Amygdala (tissue), 56 donors: Measurements from ENCODE around the gene NR1D1.

Experiments used
- DNase-seq, 56 donors: peaks; one replicate each; lab custom pipeline; 2025; lab: John Stamatoyannopoulos, UW

NR1D1 gene

GRCh38 chr17:40098846-40099618 lies 1.4 kb downstream of the NR1D1 start:
- peak; percentile 60 to 99 (median 94) for DNase-seq

- peak in 3 of 56 donors; percentile 23 to 44 (median 41) for DNase-seq
Observed at GRCh38 chr17:40097931-40098845, 2.2 kb downstream of the NR1D1 start.

GRCh38 chr17:40097087-40097486 lies 3.3 kb downstream of the NR1D1 start:
- no peak for DNase-seq

GRCh38 chr17:40095944-40096791 lies 4.2 kb downstream of the NR1D1 start:
- peak in 7 of 56 donors; percentile 20 to 64 (median 37) for DNase-seq

GRCh38 chr17:40095351-40095943 lies 4.9 kb downstream of the NR1D1 start:
- peak in 3 of 56 donors; percentile 26 to 30 (median 28) for DNase-seq

- no peak for DNase-seq
Observed at GRCh38 chr17:40094874-40095273, 5.5 kb downstream of the NR1D1 start.

- peak in 1 of 56 donors; percentile 63 for DNase-seq
Observed at GRCh38 chr17:40093580-40094201, 6.7 kb downstream of the NR1D1 start.

- peak in 8 of 56 donors; percentile 28 to 57 (median 39) for DNase-seq
Observed at GRCh38 chr17:40093005-40093579, 7.3 kb downstream of the NR1D1 start.

- peak in 40 of 56 donors; percentile 31 to 84 (median 59) for DNase-seq
Observed at GRCh38 chr17:40092581-40092980, 7.8 kb downstream of the NR1D1 start.

- DNase-seq, result peak in 6 of 56 donors; percentile 29 to 66 (median 48)
Observed at GRCh38 chr17:40091691-40092397, 8.5 kb downstream of the NR1D1 start.

GRCh38 chr17:40090237-40091119 lies 9.9 kb downstream of the NR1D1 start:
- DNase-seq, result peak in 3 of 56 donors; percentile 19 to 40 (median 36)

GRCh38 chr17:40089077-40089895 lies 11.1 kb downstream of the NR1D1 start:
- no peak for DNase-seq

- DNase-seq, result no peak
Observed at GRCh38 chr17:40087903-40088718, 12.3 kb downstream of the NR1D1 start.

GRCh38 chr17:40087049-40087794 lies 13.2 kb downstream of the NR1D1 start:
- DNase-seq, result no peak
